IPS-11a (cell line): ENCODE data around the gene MAP4K4.

Source experiments
- H3K4me3 ChIP-seq: one replicate; pipeline ENCODE4 v1.5.1; 2013; ENCODE audit warnings: low read depth, low read length, control low read depth

The MAP4K4 gene

DNA sequence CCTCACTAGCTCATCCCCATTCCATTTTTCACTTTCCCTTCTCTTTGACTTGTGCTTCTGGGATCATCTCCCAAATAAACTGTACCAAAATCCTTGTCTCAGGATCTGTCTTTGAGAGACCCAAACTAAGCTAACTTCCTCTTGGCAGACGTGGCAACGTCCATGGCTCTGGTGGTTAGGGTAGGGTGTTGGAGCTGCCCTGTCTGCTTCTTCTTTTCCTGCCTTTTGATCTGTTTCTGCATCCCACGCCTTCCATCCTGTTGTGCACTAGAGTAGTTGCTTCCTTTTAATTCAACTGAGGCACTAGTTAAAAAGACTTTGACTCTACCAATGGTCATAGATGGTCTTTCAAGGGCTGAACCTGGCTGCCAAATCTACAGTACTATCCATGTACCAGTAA, 5.5 kb upstream of the MAP4K4 start:
- no peak overlapping the region for H3K4me3 ChIP-seq

DNA sequence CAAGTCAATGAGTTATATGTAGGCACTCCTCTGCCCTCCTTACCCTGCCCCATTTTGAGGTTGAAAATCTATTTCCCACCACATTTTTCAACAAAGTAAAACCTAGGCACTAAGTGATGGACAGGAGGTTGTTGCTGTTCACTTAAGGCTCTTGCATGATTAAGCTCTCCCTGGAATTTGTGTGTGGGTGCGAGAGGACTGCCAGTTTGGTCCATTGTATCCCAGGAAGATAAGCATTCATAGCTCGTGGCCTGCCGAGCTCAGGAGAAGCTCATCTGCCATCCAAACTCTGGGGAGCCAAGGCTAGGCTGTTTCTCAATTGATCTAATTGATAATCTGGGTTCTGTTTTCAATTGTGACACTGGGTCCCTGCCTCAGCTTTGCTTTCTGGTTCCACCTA, 4.7 kb upstream of the MAP4K4 start:
- H3K4me3 ChIP-seq = no peak overlapping the region

- H3K4me3 ChIP-seq = no peak overlapping the region
These were observed 3.4 kb upstream of the MAP4K4 start for GRCh38 chr2:101693991-101694588.

- peak overlapping the region; percentile 50 for H3K4me3 ChIP-seq
These were observed 1.0 kb upstream of the MAP4K4 start for GRCh38 chr2:101696272-101697123.

DNA sequence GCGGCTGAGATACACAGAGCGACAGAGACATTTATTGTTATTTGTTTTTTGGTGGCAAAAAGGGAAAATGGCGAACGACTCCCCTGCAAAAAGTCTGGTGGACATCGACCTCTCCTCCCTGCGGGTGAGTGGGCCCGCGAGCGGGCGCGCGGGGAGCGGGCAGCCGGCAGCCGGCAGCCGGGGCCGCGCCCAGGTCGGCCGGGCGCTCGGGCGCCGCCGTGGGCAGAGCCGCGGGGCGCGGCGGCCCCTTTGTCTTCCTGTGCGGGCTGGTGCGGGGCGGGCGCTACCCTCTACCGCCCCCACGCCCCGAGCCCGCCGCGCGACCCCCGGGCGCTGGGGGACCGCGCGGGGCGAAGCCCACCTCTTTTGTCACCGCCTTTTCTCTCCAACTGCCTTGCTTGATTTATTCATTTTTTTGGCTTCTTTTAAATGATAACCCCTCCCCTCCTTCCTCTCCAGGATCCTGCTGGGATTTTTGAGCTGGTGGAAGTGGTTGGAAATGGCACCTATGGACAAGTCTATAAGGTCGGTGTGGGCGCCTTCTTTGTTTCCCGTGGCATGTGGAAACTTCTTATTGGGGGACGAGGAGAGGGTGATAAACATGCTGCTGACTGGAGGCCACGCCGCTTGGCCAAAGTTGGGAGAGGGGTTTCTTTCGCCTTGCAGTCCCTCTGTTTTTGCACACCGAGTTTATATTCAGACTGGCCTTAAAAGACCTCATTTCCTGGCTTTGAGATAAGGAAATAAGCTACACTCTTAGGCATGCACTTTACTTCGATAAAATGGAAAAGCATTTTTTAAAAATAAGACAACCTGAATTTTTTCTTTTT, 722 bp downstream of the MAP4K4 start:
- H3K4me3 ChIP-seq = peak overlapping the region; percentile 78

- peak overlapping the region; percentile 78 for H3K4me3 ChIP-seq
These were observed 1.6 kb downstream of the MAP4K4 start for GRCh38 chr2:101698844-101699754.

- peak overlapping the region; percentile 78 for H3K4me3 ChIP-seq
These were observed 2.4 kb downstream of the MAP4K4 start for GRCh38 chr2:101699755-101700461.

GRCh38 chr2:101704046-101704466, 6.5 kb downstream of the MAP4K4 start:
- H3K4me3 ChIP-seq = no peak overlapping the region

GRCh38 chr2:101704816-101705578, 7.5 kb downstream of the MAP4K4 start:
- no peak overlapping the region for H3K4me3 ChIP-seq

GRCh38 chr2:101706121-101706818, 8.8 kb downstream of the MAP4K4 start:
- H3K4me3 ChIP-seq = no peak overlapping the region

- no peak overlapping the region for H3K4me3 ChIP-seq
These were observed 9.3 kb downstream of the MAP4K4 start for GRCh38 chr2:101706819-101707177.

GRCh38 chr2:101710036-101710435, 12.5 kb downstream of the MAP4K4 start:
- no peak overlapping the region for H3K4me3 ChIP-seq

DNA sequence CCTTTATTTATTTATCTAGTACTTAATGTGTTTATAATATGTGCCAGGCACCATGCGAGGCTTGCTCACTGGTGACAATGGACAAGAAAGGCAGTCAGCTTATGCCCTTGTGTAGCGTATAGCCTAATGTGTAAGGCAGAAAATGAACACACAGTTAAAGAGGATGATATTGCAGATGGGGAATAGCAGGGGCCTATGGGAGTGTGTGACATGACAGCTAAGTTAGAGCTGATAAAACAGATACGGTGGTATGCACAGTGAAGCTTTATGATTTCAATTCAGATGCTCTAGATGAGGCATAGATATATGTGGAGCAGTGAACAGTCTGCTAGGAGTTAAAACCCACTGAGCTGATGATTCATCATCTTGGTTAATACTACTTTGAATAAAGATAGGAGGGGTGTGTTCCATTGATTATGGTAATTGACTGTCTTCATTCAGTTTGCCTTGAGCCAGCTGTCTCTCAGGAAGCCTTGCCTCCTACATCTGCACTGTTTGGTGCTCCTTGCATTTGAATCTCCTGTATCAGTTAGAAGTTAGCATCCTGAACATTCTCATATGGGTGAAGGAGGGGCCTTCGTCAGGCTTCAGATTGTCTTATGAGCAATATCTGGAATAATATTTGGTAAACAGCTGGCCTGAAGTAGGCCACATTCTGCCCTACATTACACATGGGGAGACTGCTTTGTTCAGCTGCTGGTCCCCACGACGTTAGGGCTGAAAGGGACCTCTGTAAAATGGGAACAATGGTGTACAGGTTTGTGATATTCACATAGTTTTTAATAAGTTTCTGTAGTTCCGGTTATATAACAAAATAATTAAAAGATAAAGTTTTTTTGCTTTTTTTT, 13.2 kb downstream of the MAP4K4 start:
- no peak overlapping the region for H3K4me3 ChIP-seq

- no peak overlapping the region for H3K4me3 ChIP-seq
These were observed 16.6 kb downstream of the MAP4K4 start for GRCh38 chr2:101714118-101714517.

DNA sequence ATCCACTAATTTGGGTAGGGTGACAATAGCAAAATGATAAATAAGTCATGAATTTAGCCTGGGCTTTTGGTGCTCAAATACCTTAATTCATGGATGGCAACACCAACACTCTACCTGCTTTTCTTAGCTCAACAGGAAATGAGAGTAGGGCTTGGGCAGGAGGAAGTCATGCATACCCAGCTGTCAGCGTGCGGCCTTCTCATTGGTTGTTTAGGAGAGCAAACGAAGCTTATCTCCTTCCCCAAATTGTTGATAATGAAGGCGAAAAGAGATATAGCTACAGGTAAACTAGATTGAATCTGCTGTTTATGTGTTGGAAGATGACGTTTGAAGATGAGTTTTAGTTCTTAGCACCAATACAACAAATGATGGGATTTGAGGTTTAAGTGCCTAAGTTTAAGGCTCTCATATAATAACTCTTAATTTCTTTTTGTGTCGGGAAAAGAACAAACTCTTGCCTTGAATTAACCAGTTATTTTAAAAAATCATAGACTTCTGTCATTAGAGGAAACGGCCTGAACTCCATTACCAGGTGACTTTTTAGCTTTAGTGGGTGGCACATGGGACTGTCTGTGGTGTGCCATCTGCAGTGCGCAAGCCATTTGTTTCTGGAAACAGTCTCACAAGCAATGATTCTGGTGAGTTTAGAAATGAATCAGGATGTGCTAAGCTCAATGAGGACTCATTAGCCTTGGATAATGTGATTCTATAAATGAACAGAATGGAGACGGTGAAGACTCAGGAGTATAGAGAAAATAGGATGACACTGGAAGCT, 19.8 kb downstream of the MAP4K4 start:
- no peak overlapping the region for H3K4me3 ChIP-seq

DNA sequence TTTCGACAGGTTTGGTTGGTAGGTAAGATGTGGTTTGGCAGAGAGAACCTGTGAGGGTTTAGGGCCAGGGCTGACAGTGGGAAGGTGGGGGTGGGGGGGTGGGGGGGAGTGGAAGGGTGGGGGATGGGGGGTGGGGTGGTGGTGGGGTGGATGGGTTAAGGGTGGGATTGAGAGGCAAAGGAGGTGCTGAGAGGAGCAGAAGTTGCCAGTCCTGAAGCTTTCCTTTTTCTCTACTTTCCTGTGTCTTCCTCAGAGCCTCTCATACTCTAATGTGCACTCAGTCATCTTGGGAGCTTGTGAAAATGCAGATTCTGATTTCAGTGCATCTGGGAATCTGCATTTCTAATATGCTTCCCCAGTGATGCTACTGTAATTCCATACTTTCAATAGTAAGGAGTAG, 21.0 kb downstream of the MAP4K4 start:
- H3K4me3 ChIP-seq = no peak overlapping the region

GRCh38 chr2:101718993-101719571, 21.6 kb downstream of the MAP4K4 start:
- no peak overlapping the region for H3K4me3 ChIP-seq
